GM19372 (cell line): ENCODE measurements around the gene ATN1.
"Not testable (repeated sequence)": the region's sequence is repeated elsewhere in the genome, so short reads cannot be mapped to it uniquely, and the experiment has no call there.

Source experiments
- ATAC-seq: cut with Tn5 transposase; IDR thresholded peaks from one replicate; pipeline ENCODE4 v1.9.1; 2021; ENCODE audit warnings: mild to moderate bottlenecking, low read depth, moderate library complexity; ENCODE audit not compliant: unreplicated experiment

The ATN1 gene

DNA sequence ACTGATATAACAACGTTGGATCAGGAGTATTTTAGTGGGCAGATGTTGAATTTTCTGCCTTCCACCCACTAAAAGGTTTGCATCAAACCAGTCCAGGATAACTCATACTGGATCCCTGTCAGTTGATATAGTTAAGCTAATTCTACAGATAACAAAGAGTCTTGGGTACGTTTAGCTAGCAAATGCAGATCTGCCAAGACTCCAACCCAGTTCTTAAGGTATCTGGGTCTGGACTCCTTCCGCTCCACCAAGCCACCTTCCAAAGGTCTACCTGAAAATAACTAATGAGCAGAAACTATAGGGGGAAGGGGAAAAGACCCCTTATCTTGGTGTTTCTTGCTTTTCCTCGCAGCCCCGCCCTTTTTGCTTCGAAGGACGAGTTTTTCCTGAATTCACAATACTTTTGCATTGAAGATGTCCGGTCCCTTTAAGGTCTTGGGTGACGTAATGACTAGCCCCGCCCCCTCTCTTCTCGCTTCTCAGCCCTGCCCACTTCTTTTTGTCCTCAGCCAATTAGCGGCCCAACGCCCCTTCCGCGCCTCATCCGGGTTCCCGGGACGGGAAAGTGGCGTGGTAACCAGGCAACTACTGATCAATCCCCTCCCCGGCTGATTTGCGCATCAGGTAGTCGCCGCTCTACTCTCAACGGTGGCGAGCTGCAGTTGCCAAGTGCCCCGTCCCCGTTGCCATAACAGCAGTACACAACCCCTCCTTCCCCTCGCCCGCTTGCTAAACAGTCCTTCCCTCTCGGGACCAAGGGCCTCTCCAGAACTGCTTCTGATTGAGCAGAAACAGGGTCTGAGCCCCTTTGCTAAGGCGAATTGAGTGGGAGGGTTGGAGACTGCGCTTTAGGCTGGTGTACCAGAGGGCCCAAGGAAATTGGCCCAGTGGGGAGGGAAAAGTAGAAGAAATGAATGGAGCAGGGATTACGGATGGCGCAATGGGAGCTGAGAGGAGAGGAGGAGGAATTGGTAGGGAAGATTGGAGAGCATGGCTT lies 23.2 kb upstream of the ATN1 start, which contains the start of gene LRRC23:
TSS of gene LRRC23 (plus strand) at position 543 of the 997 bp plus-strand sequence. CDS start 812 bp downstream, outside the sequence.
- peak; percentile 89 for ATAC-seq

DNA sequence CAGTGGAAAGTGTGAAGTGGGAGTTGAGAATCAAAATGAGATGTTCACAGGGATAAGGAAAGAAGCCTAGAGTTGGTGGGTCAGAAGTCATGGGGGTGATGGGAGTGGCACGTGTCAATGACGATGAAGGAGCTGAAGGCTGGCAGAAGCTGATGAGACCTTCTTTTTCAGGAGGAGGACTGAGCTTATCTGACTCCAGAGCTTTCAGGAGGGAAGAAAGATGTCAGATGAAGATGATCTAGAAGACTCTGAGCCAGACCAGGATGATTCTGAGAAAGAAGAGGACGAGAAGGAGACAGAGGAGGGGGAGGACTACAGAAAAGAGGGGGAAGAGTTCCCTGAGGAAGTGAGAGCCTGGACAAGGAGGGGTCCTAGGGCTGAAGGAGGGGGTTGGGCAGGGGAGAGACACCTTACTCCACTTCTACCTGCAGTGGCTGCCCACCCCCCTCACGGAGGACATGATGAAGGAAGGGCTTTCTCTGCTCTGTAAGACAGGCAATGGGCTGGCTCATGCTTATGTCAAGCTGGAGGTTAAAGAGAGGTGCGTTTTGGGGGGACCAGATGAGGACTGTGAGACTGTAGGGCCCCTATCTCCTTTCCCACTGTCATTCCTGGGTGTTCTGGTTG lies 22.2 kb upstream of the ATN1 start:
- ATAC-seq = no peak

DNA sequence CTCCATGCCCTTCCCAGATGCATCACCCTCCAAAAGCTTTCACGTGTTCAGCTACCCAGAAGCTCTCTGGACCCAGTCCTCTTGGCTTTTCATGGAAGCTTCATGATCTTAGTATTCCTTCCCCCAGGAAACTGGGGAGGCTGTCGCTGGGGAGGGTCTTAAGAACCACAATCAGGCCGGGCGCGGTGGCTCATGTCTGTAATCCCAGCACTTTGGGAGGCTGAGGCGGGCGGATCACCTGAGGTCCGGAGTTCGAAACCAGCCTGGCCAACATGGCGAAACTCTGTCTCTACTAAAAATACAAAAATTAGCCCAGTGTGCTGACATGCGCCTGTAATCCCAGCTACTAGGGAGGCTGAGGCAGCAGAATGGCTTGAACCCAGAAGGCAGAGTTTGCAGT lies 19.6 kb upstream of the ATN1 start:
- not testable (repeated sequence) for ATAC-seq

DNA sequence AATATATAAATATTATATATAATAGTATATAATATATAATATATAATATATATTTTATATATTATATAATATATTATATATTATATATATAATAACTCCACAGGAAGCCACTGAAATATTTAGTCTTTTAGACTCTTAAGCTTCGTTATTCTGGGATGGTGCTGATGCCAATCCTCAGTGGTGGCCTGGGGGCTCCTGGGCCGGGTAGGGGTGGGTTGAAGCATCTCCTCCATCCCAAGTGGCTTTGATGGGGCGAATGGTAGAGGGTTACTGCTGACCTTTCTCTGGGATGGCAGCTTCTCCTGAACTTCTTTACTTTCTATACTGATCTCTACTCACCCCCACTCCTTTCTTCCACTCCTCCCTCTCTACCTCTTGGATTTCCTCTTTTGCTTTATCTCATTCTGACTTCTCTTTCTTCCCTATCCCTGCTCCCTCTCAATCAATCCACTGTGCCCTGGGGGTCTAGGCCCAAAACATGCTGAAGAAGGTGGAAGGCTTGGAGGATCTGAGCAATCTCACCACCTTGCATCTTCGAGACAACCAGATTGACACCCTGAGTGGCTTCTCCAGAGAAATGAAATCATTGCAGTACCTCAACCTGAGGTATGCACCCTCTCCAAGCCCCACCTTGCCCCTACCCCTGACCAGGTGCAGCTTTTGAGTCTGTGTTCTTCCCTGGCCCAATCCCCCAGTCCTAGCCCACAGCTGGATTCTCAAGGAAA lies 18.2 kb upstream of the ATN1 start:
- ATAC-seq = no peak

DNA sequence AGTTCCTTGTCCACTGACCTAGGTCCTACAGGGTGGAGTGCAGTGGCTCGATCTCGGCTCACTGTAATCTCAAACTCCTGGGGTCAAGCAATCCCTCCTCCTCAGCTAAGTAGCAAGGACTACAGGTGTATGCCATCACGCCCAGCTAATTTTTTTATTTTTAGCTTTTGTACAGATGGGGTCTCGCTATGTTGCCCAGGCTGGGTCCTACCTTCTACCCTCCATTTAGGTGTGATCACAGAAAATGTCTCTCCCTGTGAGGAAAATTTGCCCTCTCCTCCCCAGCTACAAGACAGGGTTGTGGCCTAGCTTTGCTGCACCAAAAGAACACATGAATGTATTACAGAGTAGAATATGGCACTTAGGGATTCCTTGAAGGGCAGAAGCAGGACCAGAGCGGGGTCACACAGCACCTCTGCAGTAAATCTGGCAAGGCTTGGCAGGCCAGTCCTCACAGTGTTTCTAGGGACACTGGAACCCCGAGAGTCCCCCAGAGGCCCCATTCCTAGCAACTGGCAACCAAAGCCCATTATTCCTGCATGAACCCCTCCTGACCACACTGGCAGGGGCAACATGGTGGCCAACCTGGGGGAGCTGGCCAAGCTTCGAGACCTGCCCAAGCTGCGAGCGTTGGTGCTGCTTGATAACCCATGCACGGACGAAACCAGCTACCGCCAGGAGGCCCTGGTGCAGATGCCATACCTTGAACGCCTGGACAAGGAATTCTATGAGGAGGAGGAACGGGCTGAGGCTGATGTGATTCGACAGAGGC lies 15.4 kb upstream of the ATN1 start:
- ATAC-seq = no peak

DNA sequence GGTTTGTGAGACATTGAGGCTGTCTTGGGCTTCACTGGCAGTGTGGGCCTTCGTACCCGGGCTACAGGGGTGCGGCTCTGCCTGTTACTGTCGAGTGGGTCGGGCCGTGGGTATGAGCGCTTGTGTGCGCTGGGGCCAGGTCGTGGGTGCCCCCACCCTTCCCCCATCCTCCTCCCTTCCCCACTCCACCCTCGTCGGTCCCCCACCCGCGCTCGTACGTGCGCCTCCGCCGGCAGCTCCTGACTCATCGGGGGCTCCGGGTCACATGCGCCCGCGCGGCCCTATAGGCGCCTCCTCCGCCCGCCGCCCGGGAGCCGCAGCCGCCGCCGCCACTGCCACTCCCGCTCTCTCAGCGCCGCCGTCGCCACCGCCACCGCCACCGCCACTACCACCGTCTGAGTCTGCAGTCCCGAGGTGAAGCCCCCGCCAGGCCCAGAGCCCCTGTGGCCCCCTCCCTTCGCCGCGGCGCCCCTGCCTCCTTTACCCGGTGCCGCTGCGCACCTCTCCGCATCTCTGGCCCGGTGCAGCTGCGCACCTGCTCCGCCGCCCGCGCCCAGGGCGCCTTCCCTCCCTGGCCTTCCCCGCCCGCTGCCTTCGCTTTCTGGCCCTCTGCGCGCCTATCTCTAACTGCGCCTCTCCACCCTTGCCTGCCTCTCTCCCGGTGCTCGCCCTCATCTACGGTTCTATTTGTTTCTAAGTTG lies 13.4 kb upstream of the ATN1 start, which contains the start of gene ENO2:
TSS of gene ENO2 (plus strand) at position 335 of the 701 bp plus-strand sequence. CDS start 1,253 bp downstream, outside the sequence.
- ATAC-seq = peak; percentile 58

DNA sequence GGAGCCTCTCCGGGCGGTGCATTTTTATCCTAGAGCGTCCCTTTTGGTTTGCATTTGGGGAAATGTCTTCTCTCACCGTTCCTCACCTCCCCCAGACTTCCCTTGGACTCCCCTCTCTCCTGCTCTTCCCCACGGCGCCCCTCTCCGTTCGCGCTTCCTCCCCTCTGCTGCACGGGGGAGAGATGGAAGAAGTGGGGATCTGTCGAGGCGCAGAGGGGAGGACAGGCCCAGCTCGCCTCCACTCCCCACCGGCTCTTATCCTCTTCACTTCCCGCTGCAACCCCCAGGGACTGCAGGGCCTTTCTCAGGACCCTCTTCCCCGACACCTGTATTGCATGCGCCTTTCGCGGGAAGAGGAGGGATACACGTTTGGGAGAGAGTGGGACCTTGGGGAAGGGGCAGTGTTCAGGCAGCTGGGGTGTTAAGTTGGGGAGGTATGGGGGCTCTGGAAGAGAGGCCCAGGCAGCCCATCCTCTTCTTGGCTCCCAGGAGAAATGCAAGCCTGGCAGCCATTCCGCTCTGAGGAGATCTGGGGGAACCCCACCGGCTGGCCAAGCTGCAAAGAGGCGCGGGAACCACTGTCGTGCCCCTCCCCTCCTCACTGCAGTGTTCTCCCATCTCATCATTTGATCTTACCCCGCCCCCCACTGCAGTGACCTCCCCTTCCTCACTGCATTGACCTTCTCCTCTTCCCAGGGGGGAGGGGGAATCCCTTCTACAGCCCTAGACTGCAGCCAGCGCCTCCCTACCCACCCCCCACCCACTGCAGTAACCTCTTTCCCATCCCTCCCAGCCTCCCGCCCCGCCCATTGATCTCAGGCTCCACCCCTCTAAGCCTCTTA lies 12.6 kb upstream of the ATN1 start:
- no peak for ATAC-seq

DNA sequence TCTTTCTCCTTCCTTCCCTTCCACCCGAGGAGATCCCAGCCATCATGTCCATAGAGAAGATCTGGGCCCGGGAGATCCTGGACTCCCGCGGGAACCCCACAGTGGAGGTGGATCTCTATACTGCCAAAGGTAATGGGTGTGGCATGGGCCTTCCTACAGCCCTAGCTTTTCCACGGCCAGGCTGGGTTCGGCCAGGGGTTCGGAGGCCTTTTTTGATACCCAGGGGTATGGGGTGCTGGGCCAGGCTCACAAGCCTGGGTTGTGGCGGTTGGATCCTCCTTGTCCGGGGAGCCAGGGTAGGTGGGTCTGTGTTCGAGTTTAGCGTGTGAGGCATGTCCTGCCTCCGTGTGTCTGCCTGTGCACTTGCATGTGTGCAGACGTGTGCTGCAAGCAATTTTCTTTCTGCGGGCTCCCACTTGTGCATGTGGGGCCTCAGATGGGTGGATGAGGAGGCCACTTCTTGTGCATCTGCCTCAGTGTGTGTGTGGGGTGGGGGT lies 11.9 kb upstream of the ATN1 start:
- no peak for ATAC-seq

DNA sequence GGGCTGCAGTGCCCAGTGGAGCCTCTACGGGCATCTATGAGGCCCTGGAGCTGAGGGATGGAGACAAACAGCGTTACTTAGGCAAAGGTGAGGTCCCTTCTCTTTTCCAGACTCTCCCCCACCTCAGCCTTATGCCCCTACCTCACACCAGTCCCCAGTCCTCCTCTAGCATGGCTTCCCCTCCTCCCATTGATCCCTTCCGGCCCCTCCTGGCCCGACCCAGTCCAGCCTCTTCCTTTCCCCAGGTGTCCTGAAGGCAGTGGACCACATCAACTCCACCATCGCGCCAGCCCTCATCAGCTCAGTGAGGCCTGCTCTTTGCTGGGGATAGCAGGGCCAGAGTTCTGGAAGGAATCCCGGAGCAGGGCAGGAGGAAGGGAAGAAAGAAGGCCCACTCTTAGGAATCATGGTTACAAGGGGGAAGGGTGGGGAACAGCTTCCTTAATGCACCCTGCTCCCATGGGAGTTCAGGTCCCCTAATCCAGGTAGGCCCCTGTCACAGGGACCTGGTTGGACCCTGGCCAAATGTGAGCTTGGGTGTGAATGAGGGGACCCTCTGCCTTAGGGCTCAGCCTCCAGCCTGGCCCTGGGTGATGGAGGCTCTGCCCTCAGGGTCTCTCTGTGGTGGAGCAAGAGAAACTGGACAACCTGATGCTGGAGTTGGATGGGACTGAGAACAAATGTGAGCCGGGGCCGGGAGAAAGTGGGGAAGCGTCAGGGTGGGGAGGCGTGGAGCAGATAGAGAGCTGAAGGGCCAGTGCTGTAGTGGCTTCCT lies 11.1 kb upstream of the ATN1 start:
- ATAC-seq = no peak

DNA sequence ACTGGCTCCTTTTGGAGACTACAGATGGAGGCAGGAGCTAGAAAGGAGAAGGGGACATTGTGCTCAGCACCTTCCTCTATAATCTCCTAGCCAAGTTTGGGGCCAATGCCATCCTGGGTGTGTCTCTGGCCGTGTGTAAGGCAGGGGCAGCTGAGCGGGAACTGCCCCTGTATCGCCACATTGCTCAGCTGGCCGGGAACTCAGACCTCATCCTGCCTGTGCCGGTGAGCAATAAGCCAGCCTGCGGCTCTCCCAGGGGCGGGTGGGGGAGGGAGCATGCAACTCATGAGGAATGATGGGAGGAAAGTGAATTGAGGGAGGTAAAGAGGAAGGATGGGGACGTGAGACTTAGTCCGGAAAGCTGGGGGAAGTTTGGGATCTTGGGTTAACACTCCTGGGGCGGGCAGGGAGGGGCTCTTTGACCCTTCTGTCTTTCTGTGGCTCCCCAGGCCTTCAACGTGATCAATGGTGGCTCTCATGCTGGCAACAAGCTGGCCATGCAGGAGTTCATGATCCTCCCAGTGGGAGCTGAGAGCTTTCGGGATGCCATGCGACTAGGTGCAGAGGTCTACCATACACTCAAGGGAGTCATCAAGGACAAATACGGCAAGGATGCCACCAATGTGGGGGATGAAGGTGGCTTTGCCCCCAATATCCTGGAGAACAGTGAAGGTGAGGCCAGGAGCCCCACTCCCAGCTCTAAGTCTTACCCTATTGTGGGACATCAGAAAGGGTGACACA lies 10.1 kb upstream of the ATN1 start:
- ATAC-seq = no peak

DNA sequence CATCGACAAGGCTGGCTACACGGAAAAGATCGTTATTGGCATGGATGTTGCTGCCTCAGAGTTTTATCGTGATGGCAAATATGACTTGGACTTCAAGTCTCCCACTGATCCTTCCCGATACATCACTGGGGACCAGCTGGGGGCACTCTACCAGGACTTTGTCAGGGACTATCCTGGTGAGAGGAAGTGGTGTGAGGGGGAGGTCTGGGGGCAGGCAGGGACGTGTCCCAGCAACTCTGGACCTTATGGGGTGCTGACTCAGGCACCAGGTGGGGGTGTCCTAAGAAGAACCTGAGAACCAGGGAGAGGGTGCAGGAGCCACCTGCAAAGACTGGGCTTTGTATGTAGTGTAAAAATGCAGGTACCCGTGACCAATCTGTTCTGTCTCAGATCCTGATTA lies 8.2 kb upstream of the ATN1 start:
- ATAC-seq = no peak

DNA sequence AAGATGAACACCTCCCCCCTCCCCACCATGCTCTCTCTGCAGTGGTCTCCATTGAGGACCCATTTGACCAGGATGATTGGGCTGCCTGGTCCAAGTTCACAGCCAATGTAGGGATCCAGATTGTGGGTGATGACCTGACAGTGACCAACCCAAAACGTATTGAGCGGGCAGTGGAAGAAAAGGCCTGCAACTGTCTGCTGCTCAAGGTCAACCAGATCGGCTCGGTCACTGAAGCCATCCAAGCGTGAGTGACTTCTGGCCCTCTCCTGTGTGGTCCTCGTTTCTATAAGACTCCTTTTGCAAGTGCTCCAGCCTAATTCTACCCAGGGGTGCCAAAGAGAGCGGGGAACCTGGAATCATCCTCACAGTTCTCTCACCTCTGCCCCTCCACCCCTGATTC lies 6.2 kb upstream of the ATN1 start:
- no peak for ATAC-seq

DNA sequence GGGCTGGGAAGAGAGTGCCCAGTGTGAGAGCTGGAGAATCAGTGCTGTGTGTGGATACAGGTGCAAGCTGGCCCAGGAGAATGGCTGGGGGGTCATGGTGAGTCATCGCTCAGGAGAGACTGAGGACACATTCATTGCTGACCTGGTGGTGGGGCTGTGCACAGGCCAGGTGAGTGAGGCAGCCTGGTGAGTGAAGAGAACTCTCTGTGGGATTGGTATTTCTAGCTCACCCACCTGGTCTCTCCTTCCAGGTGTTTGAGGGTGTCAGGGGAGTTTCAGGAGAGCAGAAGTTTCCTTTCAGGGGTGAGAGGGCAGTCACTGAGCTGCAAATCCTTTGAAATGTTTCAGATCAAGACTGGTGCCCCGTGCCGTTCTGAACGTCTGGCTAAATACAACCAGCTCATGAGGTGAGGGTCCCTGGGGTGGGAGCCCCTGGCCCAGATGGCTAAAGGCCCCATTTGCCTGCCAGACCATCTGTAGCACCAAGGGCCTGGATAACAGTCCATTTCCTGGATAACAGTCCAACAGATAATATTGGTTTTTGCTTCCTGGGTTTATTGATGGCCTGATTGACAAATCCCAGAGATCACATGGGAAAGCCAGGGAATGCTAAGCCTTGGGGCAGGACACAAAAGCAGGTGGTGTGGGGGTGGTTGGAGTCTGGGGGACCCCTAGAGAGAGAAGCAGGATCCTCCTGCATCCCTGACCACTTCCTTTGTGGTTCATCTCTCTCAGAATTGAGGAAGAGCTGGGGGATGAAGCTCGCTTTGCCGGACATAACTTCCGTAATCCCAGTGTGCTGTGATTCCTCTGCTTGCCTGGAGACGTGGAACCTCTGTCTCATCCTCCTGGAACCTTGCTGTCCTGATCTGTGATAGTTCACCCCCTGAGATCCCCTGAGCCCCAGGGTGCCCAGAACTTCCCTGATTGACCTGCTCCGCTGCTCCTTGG lies 5.5 kb upstream of the ATN1 start:
- no peak for ATAC-seq

DNA sequence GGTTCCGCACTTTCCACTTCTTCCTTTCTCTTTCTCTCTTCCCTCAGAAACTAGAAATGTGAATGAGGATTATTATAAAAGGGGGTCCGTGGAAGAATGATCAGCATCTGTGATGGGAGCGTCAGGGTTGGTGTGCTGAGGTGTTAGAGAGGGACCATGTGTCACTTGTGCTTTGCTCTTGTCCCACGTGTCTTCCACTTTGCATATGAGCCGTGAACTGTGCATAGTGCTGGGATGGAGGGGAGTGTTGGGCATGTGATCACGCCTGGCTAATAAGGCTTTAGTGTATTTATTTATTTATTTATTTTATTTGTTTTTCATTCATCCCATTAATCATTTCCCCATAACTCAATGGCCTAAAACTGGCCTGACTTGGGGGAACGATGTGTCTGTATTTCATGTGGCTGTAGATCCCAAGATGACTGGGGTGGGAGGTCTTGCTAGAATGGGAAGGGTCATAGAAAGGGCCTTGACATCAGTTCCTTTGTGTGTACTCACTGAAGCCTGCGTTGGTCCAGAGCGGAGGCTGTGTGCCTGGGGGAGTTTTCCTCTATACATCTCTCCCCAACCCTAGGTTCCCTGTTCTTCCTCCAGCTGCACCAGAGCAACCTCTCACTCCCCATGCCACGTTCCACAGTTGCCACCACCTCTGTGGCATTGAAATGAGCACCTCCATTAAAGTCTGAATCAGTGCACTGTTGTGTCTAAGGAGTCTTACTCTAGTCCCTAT lies 4.6 kb upstream of the ATN1 start:
- no peak for ATAC-seq

DNA sequence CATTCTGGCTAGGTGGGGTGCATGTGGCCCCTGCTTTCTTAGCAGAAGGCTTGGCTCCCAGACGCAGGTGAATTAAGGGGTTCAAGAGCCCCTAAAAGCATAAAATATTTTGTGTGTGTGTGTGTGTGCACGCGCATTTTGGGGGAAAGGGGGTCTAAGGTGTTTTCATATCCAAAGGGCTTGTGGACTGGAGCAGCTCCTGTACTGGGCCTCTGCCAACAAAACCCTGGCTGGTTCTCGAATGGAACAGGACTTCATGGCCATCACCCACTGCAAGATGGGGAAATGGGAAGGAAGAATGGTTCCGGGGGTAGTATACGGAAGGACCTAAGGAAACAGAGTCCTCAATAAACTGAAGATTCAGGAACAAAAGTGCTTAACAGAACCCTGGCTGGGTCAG lies 3.9 kb upstream of the ATN1 start:
- ATAC-seq = no peak

DNA sequence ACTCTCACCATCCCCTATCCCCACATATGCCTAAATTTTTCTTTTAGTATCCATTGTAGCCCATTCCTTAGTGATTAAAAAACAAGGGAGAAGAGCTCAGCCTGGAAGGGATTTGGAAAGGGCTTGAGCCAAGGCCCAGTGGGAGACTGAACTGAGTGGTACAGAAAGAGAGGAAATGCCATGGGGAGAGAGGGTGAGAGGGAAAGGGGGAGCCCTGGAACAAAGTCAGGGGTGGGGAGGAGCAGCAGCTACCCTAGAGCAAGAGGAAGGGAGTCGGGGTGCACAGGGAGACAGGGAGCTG lies 2.6 kb upstream of the ATN1 start:
- no peak for ATAC-seq
